GM19023 (cell line): ENCODE results near the gene GJE1.
A peak's percentile ranks its signal among the peaks of the same experiment; 100 is the strongest.
"Not testable (repeated sequence)": the region's sequence is repeated elsewhere in the genome, so short reads cannot be mapped to it uniquely, and the experiment has no call there.

ENCODE experiments used
- ATAC-seq: cut with Tn5 transposase; IDR thresholded peaks from one replicate; pipeline ENCODE4 v1.9.1; 2021; ENCODE audit warnings: mild to moderate bottlenecking, moderate library complexity; ENCODE audit not compliant: unreplicated experiment

GJE1 gene, protein sequence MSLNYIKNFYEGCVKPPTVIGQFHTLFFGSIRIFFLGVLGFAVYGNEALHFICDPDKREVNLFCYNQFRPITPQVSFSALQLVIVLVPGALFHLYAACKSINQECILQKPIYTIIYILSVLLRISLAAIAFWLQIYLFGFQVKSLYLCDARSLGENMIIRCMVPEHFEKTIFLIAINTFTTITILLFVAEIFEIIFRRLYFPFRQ

GRCh38 chr6:142132625-142133024, at the start of gene GJE1:
GJE1 (plus strand) TSS chr6:142132925; CDS start chr6:142133159, 234 bp downstream.
- no peak for ATAC-seq

DNA sequence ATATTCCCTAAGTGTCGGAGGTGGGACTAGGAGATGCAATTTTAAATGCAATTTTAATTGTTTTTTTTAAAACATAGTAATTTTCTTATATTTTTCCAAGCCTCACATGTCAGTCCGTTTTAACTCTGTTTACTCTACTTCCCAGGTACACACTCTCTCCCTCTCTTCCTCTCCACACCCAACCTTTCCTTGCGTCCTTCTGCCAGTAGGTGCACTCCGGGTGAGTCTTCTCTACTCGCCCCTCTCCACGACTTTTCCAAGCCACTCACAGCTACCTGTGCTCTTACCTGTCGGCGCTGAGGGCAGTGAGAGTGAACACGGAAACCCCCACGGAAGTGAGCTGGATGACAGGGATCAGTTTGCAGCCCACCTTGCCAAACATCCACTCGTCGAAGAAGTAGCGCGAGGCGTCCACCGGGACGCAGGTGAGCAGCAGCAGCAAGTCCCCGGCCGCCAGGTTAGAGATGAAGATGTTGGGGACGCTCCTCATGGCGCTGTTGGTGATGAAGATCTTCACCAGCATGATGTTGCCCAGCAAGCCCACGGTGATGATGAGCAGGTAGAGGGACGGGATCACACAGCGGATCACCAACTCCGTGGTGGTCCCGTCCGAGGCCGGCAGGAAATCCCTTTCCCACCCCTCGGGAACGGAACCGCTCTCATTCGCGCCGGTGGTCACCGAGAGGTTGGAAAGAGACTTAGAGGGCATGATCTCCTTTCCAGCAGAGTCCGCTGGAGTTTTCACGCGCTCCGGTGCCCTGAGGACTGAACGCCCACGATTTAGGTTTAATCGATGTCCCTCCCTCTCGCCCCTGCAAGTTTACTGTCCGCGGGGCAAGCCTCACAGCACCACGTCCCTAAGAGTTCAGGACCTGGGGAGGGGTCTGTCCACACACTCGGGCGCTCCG, 44.5 kb upstream of the GJE1 start:
- ATAC-seq: no peak

DNA sequence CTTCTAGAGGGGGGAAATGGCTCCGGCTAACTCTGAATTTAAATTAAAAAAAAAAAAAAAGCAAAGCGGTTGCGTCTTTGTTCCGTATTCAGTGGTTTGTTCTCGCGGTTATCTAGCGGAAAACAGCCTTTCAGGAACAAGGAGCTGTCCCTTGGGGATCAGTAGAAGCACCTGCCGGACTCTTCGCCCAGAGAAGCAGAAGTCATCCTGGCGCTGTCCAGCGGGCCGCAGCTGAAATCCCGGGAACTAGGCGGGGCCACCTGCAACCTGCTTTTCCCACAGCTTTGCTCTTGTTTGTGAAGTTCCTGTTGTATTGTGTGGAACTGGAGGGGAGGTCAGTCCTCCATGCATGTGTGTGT, 43.9 kb upstream of the GJE1 start:
- ATAC-seq: no peak

DNA sequence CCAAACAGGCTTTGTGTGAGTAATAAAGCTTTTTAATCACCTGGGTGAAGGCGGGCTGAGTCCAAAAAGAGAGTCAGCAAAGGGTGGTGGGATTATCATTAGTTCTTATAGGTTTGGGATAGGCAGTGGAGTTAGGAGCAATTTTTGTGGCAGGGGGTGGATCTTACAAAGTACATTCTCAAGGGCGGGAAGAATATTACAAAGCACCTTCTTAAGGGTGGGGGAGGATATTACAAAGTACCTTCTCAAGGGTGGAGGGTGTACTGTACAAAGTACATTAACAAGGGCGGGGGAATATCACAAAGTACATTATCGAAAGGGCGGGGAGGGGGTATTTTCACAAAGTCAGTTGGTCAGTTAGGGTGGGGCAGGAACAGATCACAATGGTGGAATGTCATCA, 27.9 kb upstream of the GJE1 start:
- not testable (repeated sequence) for ATAC-seq

- not testable (repeated sequence) for ATAC-seq
Observed at GRCh38 chr6:142110820-142111219, 21.9 kb upstream of the GJE1 start.

DNA sequence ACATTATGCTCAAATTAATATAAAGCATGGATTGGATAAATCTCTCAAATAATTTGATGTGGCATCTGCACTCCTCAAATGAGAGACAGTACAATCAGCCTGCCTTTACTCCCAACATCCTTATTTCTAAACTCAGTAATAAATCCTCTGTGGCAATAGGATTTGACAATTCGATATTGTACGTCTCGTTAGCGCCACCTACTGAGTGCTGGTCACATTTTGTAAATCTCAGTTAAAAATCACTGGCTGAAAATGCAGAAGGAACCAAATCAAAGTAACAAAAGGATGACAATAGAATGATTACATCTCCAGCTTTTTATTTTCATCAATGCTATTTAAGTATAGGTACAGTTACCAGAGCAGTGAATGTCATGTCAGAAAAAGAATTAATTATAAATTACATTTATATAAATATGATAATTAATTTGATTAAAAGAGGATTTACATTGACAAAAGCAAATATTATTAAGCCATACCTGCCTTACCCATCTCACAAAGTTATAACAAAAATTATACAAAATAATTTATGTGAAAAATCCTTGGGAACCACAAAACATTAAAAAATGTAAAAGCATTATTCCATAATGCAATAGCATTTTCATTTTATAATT, 20.2 kb upstream of the GJE1 start:
- ATAC-seq: no peak

DNA sequence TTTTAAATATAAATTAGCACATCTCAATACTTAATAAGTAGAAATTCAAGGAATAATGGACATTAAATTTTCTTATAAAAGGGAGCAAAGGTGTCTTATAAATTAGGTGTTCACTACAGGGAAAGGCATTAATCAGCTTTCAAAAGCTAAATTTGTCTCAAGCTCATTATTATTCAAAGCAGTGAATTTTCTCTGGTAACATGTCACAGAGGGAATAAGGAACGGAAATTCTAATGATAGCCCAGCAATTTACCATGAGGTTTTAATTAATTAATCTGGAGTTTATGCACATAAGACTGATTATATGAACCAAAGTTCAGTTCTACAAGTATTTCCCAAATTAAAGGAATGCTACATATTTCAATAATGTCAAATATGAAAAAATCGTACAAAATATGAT, 15.4 kb upstream of the GJE1 start:
- no peak for ATAC-seq

- no peak for ATAC-seq
Observed at GRCh38 chr6:142118328-142118727, 14.4 kb upstream of the GJE1 start.

DNA sequence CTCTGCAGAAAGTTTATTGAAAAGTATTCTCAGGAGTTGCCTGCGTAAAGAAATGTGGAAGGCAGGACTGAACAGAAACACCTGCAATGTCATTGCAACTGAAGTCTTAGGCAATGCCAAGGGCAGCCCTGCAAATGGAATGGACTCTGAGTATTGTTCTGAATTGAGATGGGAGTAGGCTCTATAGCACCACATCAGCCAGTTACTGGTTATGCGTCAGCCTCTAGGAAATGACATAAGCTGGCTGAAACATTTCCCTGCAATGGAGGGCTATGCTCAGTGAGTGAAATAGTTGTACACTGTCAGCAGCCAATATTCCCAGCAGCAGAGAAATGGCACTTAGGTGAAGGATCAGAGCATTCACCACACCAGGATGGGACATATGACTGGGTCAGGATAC, 13.8 kb upstream of the GJE1 start:
- ATAC-seq: no peak

GRCh38 chr6:142121342-142121741, 11.4 kb upstream of the GJE1 start:
- ATAC-seq: no peak

DNA sequence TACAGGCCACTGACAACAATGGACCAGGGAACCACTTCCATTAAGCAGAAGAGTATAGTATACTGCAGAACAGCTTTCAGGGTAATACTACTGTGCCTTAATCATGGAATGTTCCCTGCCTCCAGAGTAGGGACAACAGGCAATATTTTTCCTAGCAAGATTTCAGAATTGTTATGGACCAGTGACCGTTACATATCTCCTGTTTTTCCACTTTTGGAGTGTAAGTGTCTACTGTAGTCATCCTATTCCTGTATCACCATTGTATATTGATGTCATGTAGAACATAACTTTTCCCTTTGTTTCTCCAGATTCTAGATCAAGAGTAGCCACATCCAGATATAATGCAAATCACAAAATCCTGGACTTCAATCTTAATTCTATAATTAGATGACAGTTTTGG, 1.9 kb upstream of the GJE1 start:
- ATAC-seq: no peak

DNA sequence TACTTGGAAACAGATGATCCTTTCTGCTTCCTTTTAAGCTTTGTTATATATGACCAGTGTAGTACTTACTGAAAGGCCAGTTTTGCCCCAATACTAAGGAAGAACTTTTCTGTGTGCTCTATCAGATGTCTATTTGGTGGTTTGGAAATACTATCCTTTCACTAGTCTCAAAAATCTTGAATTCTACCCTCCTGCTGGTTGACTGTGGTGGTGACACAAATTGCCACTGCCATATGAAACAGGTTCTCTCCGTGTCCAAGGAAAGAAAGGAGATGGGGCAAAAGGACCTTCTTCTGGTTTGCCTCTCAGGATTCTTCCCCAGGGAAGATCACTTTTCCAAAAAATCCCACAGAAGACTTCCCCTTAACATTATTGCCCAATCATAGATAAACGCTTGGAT, 6.2 kb downstream of the GJE1 start:
- ATAC-seq: no peak

- ATAC-seq: not testable (repeated sequence)
Observed at GRCh38 chr6:142141531-142141930, 8.8 kb downstream of the GJE1 start.

- peak; percentile 100 for ATAC-seq
Observed at GRCh38 chr6:142146828-142147662, 14.3 kb downstream of the GJE1 start, which contains the start of the genes NMBR and VTA1. NMBR (minus strand) TSS chr6:142147122; CDS start chr6:142088658, 58,464 bp downstream. VTA1 (plus strand) TSS chr6:142147263; CDS start chr6:142147288, 25 bp downstream.

DNA sequence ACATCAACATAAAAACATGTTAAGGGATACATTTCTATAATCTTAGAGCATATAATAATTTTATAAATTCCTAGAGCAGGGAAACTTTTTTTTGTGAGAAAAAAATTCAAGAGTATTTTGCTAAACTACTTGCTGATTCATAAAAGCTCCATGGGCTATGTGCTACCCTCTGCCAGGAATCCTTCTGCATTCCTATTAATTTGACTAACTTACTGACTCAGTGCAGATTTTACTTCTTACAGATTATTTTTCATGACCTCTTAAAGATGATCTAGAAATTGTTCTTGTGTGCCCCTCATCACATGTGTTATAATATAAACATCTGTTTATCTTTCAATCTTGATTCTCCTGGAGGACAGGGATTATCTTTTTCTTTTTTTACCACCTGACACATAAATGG, 20.0 kb downstream of the GJE1 start:
- ATAC-seq: no peak

GRCh38 chr6:142153196-142153595, 20.5 kb downstream of the GJE1 start:
- no peak for ATAC-seq

GRCh38 chr6:142154336-142154735, 21.6 kb downstream of the GJE1 start:
- no peak for ATAC-seq

DNA sequence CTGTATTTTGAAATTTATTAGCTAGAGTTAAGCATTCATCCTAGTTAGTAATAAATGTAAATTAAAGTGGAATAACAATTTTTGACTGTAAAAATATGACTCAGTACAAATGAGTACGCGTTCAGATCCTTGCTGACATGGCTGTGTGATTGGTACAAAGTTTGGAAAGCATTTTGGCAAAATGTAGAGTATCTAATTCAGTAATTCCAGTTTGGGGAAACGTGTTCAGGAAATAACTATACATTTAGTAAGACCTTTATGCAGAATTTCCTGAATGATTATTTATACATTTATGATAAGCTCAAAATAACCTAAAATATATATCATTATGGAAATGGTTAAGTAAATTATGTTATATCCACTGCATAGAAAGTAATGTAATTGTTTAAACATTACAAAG, 22.4 kb downstream of the GJE1 start:
- ATAC-seq: no peak

DNA sequence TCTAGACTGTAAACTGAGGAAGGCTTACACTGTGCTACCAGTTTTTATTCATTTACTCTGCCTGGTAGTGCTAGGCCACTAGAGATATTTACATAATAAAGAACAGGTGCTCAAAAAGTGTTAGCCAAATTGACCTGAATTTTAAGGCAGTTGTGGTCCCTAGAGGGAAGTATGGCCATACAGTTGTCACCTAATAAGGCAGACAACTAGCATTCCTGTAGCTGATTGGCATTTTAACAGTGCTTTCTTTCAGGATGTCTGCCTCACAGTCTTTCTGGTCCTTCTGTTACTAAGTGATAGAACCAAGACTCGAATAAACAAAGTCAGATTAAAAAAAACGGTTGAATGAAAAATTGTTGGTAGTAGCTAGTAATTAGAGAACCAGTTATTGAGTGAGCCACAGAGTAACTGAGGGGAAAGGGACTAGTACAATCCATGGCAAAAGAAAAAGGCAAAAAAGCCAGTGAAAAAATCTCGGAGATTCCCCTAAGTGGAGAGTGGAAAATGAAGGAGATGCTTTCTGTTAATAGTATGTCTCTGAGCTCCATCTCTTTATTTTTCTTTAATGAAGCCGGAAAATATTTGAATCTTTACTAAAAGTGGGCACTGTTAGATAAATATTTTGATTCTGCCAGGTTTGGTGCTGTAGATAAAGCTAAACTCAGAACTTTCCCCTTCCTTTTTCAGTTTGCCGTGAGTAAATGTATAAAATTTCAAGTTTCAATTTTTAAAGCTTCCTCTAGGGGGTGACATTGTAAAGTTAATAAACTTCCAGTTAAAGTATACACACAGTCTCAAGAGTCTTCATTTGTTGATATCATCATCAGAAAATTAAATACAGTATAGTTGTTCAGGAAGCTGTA, 23.4 kb downstream of the GJE1 start:
- ATAC-seq: no peak

DNA sequence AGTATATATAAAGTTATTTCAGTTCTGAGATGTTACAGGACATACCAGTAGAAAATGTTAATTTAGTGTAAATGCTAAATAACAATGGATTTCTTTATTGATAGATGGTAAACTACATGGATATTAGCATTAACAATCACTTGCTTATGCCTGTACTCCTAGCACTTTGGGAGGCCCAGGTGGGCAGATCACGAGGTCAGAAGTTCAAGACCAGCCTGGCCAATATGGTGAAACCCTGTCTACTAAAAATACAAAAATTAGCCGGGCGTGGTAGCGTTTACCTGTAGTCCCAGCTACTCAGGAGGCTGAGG, 24.0 kb downstream of the GJE1 start:
- not testable (repeated sequence) for ATAC-seq
